Stomach smooth muscle (tissue), 2 donors: ENCODE results near the gene CBL.
"Not testable (repeated sequence)": the region's sequence is repeated elsewhere in the genome, so short reads cannot be mapped to it uniquely, and the experiment has no call there.

Experiments
- H3K27ac ChIP-seq: one replicate; pipeline ENCODE4 v1.7.0; 2013; ENCODE audit warnings: mild to moderate bottlenecking, low read length, inconsistent platforms
- H3K27me3 ChIP-seq, 2 donors: one replicate each; pipeline ENCODE4 v1.7.0; 2013; ENCODE audit warnings: low read length in 2 of 2; ENCODE audit not compliant: insufficient read depth in 2 of 2, control insufficient read depth in 1 of 2
- H3K36me3 ChIP-seq, 2 donors: one replicate each; pipeline ENCODE4 v1.7.0; 2013; ENCODE audit warnings: low read length in 2 of 2; ENCODE audit not compliant: control insufficient read depth in 2 of 2, insufficient read depth in 2 of 2
- H3K4me1 ChIP-seq: one replicate; pipeline ENCODE4 v1.7.0; 2013; ENCODE audit warnings: low read length; ENCODE audit not compliant: control insufficient read depth, insufficient read depth
- H3K4me3 ChIP-seq, 2 donors: one replicate each; pipeline ENCODE4 v1.7.0; 2013; ENCODE audit warnings: low read length in 2 of 2
- H3K9ac ChIP-seq, 2 donors: one replicate each; pipeline ENCODE4 v1.7.0; 2013; ENCODE audit warnings: low read length in 2 of 2, mild to moderate bottlenecking in 1 of 2
- H3K9me3 ChIP-seq, 2 donors: one replicate each; pipeline ENCODE4 v1.7.0; 2013; ENCODE audit warnings: low read length in 2 of 2; ENCODE audit not compliant: control insufficient read depth in 2 of 2
- donor health status: healthy.
- donor health status: Pancreatic carcinoma.

CBL gene

DNA sequence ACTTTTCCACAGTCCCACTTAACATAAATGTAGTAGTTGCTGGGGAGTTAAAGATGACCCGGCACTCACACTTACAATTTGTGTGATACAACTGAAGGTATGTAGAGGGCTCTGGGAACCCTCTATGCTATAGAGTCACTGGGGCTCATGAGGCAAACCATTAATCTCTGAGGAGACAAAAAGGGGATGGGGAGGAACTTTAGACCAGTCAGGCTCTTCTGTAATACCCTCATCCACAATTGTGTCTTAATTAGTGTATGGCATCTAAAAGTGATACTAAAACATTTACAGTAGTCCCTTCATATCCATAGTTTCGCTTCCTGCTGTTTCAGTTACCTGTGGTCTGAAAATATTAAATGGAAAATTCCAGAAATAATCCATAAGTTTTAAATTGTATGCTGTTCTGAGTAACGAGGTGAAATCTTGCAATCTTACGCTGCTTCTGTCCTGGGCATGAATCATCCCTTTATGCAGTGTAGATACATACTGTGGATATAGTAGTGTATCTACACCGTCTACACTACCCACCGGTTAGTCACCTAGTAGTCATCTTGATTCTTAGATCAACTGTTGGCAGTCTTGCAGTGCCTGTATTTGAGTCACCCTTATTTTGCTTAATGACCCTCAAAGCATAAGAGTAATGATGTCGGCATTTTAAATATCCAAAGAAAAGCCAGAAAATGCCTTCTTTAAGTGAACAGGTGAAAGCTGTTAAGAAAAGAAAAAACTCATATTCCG is 12.2 kb downstream of the CBL start:
- Histone ChIP-seq H3K4me1 (peaks cover 7% of the 10 kb centered on the region), H3K36me3 (no peaks in the 10 kb centered on the region), H3K9ac (no peak overlapping the region), H3K9me3 (no peaks in the 10 kb centered on the region), H3K27me3 (no peaks in the 10 kb centered on the region), H3K27ac (no peak overlapping the region), H3K4me3 (no peak overlapping the region)

DNA sequence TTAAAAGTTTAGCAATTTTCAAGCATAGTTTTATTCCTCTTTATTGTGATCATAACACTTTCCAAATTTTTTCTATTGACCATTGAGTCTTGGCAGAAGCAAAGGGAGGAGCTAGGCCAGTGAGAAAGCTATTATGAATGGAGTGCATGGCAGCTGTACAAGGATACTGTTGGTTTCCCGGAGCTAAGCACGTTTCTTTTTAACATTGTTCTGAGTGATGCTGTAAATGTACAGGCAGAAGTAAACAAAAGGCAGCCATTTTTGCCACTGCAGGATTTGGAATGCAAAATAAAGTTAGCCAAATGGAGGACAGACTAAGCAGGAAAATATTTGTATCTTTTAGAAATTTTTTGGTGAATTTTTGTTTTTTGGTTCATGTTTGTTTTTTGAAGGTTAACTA is 16.2 kb downstream of the CBL start:
- Histone ChIP-seq H3K4me1 (peaks cover 7% of the 10 kb centered on the region), H3K9me3 (no peaks in the 10 kb centered on the region), H3K36me3 (no peaks in the 10 kb centered on the region), H3K27ac (no peak overlapping the region), H3K27me3 (no peaks in the 10 kb centered on the region), H3K9ac (no peak overlapping the region), H3K4me3 (no peak overlapping the region)

DNA sequence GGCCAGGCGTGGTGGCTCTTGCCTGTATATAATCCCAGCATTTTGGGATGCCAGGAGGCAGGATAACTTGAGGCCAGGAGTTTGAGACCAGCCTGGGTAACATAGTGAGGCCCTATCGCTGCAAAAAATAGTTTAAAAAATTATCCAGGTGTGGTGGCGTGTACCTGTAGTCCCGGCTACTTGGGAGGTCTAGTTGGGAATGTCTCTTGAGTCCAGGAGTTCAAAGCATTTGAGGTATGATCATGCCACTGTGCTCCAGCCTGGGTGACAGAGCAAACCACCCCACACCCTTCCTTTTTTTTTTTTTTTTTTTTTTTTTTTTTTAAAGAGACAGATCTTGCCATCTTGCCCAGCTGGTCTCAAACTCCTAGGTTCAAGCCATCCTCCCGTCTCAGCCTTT is 16.8 kb downstream of the CBL start:
- Histone ChIP-seq H3K9ac (no peak overlapping the region), H3K36me3 (no peaks in the 10 kb centered on the region), H3K27me3 (no peaks in the 10 kb centered on the region), H3K9me3 (no peaks in the 10 kb centered on the region), H3K27ac (no peak overlapping the region), H3K4me1 (peaks cover 7% of the 10 kb centered on the region), H3K4me3 (no peak overlapping the region)

DNA sequence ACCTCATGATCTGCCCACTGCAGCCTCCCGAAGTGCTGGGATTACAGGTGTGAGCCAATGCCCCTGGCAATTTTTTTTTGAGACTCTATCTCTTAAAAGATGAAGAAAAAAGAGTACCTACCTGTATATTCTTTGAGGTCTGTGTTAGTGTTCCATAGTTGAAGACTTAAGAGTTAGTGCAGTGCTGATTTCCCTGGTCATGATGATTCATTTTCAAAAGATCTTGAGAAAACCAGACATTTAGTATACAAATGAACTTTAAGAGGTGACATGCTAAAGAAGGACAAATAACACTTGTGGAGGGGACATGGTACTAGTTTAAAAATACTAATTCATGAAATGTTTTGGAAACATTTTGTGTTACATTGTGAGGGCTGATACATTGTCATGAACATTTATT is 17.7 kb downstream of the CBL start:
- no peak overlapping the region for H3K27ac ChIP-seq
- H3K9ac ChIP-seq = no peak overlapping the region
- no peaks in the 10 kb centered on the region for H3K27me3 ChIP-seq
- no peak overlapping the region for H3K4me3 ChIP-seq
- peaks cover 7% of the 10 kb centered on the region for H3K4me1 ChIP-seq
- no peaks in the 10 kb centered on the region for H3K36me3 ChIP-seq
- H3K9me3 ChIP-seq = no peaks in the 10 kb centered on the region

DNA sequence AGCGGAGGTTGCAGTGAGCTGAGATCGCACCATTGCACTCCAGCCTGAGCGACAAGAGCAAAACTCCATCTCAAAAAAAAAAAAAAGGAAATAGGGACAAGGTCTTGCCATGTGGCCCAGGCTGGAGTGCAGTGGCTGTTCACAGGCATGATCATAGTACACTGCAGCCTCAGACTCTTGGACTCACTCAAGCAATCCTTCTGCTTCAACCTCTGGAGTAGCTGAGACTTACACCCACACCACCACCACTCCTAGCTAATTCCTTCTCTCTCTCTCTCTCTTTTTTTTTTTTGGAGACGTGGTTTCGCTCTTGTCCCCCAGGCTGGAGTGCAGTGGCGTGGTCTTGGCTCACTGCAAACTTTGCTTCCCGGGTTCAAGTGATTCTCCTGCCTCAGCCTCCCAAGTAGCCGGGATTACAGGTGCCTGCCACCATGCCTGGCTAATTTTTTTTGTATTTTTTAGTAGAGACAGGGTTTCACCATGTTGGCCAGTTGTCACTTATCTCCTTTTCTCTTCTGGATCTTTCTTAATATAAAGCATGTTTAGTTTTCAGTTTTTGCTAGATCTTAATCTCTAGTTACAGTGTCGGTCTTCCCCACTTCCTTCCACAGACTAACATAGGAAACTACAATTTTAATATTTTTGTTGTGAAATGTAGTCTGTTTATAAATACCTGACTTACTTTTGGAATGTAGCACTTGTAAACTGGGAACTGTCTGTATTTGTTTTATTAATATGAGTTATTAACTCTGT is 22.6 kb downstream of the CBL start:
- not testable (repeated sequence) for H3K36me3 ChIP-seq, H3K27ac ChIP-seq, H3K9me3 ChIP-seq, H3K4me1 ChIP-seq, H3K27me3 ChIP-seq, H3K4me3 ChIP-seq, H3K9ac ChIP-seq

DNA sequence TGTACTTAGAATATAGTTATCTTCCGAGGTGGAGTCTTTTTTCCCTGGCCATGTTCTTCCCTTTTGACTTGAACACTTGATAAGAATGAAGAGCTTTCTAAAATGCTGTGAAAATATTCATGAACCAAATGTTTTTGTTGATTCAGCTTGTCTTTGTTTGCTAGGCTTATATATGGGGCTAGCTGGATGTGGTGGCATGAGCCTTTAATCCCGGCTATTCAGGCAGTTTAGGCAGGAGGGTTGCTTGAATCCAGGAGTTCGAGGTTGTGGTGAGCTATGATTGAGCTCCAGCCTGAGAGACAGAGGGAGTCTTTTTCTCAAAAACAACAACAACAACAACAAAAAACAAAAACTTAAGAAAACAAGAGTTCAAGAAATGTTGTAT is 23.1 kb downstream of the CBL start:
- no peak overlapping the region for H3K9ac ChIP-seq
- H3K4me3 ChIP-seq = no peak overlapping the region
- no peak overlapping the region for H3K27ac ChIP-seq
- H3K27me3 ChIP-seq = no peaks in the 10 kb centered on the region
- peaks cover 0 to 2% of the 10 kb centered on the region in 2 donors for H3K36me3 ChIP-seq
- H3K9me3 ChIP-seq = no peaks in the 10 kb centered on the region
- H3K4me1 ChIP-seq = no peaks in the 10 kb centered on the region

DNA sequence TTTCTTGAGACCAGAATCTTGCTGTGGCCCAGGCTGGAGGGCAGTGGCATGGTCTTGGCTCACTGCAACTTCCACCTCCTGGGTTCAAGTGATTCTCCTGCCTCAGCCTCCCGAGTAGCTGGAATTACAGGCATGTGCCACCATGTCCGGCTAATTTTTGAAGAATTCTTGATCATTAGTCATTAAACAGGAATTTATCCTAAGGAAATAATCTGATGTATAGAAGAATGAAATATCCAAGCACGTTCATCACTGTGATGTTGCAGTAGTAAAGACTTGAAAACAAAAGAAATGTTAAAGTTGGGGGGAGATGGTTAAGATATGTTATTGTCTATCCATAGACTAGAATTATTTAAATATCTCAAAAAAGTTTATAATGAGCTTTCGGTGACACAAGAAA is 23.6 kb downstream of the CBL start:
- H3K9me3 ChIP-seq = no peaks in the 10 kb centered on the region
- H3K27me3 ChIP-seq = no peaks in the 10 kb centered on the region

DNA sequence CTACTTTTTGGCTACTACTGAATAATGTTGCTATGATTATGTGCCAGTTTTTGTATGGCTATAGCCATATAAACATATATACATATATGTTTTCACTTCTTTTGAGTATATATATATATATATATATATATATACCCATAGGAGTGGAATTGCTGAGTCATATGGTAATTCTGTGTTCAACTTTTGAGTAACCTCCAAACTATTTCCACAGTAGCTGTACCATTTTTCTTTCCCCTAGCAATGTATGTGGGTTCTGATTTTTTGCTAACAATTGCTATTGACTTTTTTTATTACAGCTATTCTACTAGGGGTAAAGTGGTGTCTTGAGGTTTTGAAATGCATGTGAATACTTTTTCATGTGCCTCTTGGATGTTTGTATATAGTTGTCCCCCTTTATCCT is 30.4 kb downstream of the CBL start:
- no peak overlapping the region for H3K4me3 ChIP-seq
- H3K27me3 ChIP-seq = no peaks in the 10 kb centered on the region
- no peak overlapping the region for H3K27ac ChIP-seq
- H3K4me1 ChIP-seq = no peaks in the 10 kb centered on the region
- H3K9me3 ChIP-seq = no peaks in the 10 kb centered on the region
- peaks cover 0 to 2% of the 10 kb centered on the region in 2 donors for H3K36me3 ChIP-seq
- no peak overlapping the region for H3K9ac ChIP-seq

More for the DNA sequence above, 23.6 kb downstream of the CBL start:
- H3K4me3 ChIP-seq = no peak overlapping the region
- H3K9ac ChIP-seq = no peak overlapping the region
- peaks cover 0 to 2% of the 10 kb centered on the region in 2 donors for H3K36me3 ChIP-seq
- no peaks in the 10 kb centered on the region for H3K4me1 ChIP-seq
- H3K27ac ChIP-seq = no peak overlapping the region

DNA sequence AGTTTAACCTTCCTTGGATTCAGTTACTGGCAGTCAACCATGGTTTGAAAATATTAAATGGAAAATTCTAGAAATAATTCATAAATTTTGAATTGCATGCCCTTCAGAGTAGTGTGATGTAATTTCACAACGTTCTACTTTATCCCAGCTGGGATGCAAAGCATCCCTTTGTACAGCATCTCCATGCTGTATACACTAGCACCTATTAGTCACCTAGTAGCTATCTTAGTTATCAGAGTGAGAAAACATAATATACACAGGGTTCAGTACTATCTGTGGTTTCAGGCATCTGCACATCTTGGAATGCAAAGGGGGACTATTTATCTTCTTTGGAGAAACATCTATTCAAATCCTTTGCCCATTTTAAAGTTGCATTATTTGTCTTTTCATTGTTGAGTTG is 30.8 kb downstream of the CBL start:
- H3K4me3 ChIP-seq = no peak overlapping the region
- no peaks in the 10 kb centered on the region for H3K4me1 ChIP-seq
- no peak overlapping the region for H3K27ac ChIP-seq
- no peak overlapping the region for H3K9ac ChIP-seq
- H3K9me3 ChIP-seq = no peaks in the 10 kb centered on the region
- peaks cover 0 to 2% of the 10 kb centered on the region in 2 donors for H3K36me3 ChIP-seq
- H3K27me3 ChIP-seq = no peaks in the 10 kb centered on the region

DNA sequence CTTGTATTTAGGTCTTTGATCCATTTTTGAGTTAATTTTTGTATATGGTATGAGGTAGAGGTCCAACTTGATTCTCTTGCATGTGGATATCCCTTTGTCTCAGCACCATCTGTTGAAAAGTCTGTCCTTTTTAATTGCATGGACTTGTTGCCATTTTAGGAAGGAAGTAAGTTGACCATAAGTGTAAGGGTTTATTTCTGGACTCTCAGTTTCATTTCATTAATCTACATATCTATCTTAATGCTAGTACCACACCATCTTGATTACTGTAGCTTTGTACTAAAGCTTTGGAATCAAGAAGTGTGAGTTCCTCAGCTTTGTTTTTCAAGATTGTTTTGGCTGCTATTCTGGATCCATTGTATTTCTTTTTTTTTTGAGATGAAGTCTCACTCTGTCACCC is 31.4 kb downstream of the CBL start:
- no peak overlapping the region for H3K9ac ChIP-seq
- H3K4me3 ChIP-seq = no peak overlapping the region
- H3K9me3 ChIP-seq = no peaks in the 10 kb centered on the region
- H3K36me3 ChIP-seq = peaks cover 0 to 2% of the 10 kb centered on the region in 2 donors
- no peaks in the 10 kb centered on the region for H3K27me3 ChIP-seq
- H3K27ac ChIP-seq = no peak overlapping the region
- H3K4me1 ChIP-seq = no peaks in the 10 kb centered on the region
